Measurements from ENCODE around the gene RFNG. TPM values are rescaled to one million over a fixed set of nuclear protein-coding genes. Genes with fewer than 3 reads are reported as not detected.

RFNG gene
- total RNA-seq, 1 donor from 2014 or later, result 61.4 TPM

GRCh38 chr17:82052638-82053059 is 1.0 kb upstream of the RFNG start:
- Histone ChIP-seq H3K27me3 (no peaks in the 10 kb centered on the region), H3K9me3 (no peaks in the 10 kb centered on the region), H3K4me3 (peak overlapping the region; percentile 72 to 97), H3K36me3 (peaks cover 0 to 57% of the 10 kb centered on the region in 2 donors), H3K4me1 (peaks cover 39% of the 10 kb centered on the region), H3K27ac (peak overlapping the region; percentile 38)
- TF ChIP-seq POLR2A (IDR thresholded peaks at IDR 0.05) (no peak), POLR2AphosphoS5 (IDR thresholded peaks at IDR 0.05; ENCODE audit: insufficient read depth in 1 of 2, low read depth in 1 of 2) (no peak)
- no peak for DNase-seq (ENCODE audit: extremely low spot score in 2 of 2)
- intact Hi-C loops (cut with DNase I), result no loop called here

- peaks cover 0 to 50% of the 10 kb centered on the region in 2 donors for H3K36me3 ChIP-seq
- intact Hi-C loops (cut with DNase I), result no loop called here
These were observed 610 bp downstream of the RFNG start for GRCh38 chr17:82050761-82051641.

GRCh38 chr17:82050152-82050760 is 1.4 kb downstream of the RFNG start:
- no peak for DNase-seq (ENCODE audit: extremely low spot score in 2 of 2)
- TF ChIP-seq CTCF (IDR thresholded peaks at IDR 0.05) (no peak), POLR2A (IDR thresholded peaks at IDR 0.05) (no peak), POLR2AphosphoS5 (IDR thresholded peaks at IDR 0.05; ENCODE audit: insufficient read depth in 1 of 2, low read depth in 1 of 2) (no peak)
- Histone ChIP-seq H3K27me3 (no peaks in the 10 kb centered on the region), H3K4me3 (peak overlapping the region; percentile 72 to 97), H3K36me3 (peaks cover 0 to 43% of the 10 kb centered on the region in 2 donors), H3K4me1 (peaks cover 39% of the 10 kb centered on the region), H3K27ac (no peak overlapping the region), H3K9me3 (no peaks in the 10 kb centered on the region)
- intact Hi-C loops (cut with DNase I), result no loop called here

More at GRCh38 chr17:82050761-82051641, 610 bp downstream of the RFNG start:
- Histone ChIP-seq H3K4me1 (peaks cover 39% of the 10 kb centered on the region), H3K27me3 (no peaks in the 10 kb centered on the region), H3K27ac (peak overlapping the region; percentile 74), H3K9me3 (no peaks in the 10 kb centered on the region), H3K4me3 (peak overlapping the region; percentile 72 to 97)
- DNase-seq (ENCODE audit: extremely low spot score in 2 of 2), result no peak
- TF ChIP-seq POLR2AphosphoS5 (IDR thresholded peaks at IDR 0.05; ENCODE audit: insufficient read depth in 1 of 2, low read depth in 1 of 2) (no peak), POLR2A (IDR thresholded peaks at IDR 0.05) (no peak), CTCF (IDR thresholded peaks at IDR 0.05) (no peak)

GRCh38 chr17:82049521-82049971 is 2.1 kb downstream of the RFNG start:
- no peaks in the 10 kb centered on the region for H3K27me3 ChIP-seq
- intact Hi-C loops (cut with DNase I), result loop anchor here (10.0 kb wide), 1 partner anchor 275 kb away; no protein-coding TSS in a partner anchor
- peaks cover 39% of the 10 kb centered on the region for H3K4me1 ChIP-seq
- TF ChIP-seq POLR2A (IDR thresholded peaks at IDR 0.05) (no peak), CTCF (IDR thresholded peaks at IDR 0.05) (no peak), POLR2AphosphoS5 (IDR thresholded peaks at IDR 0.05; ENCODE audit: insufficient read depth in 1 of 2, low read depth in 1 of 2) (no peak)
- DNase-seq (ENCODE audit: extremely low spot score in 2 of 2), result no peak
- peaks cover 0 to 36% of the 10 kb centered on the region in 2 donors for H3K36me3 ChIP-seq
- no peak overlapping the region for H3K27ac ChIP-seq
- H3K9me3 ChIP-seq, result no peaks in the 10 kb centered on the region
- H3K4me3 ChIP-seq, result no peak overlapping the region

GRCh38 chr17:82049106-82049505 is 2.5 kb downstream of the RFNG start:
- intact Hi-C loops (cut with DNase I), result loop anchor here (10.0 kb wide), 1 partner anchor 276 kb away; no protein-coding TSS in a partner anchor

More at GRCh38 chr17:82049106-82049505, 2.5 kb downstream of the RFNG start:
- Histone ChIP-seq H3K36me3 (peaks cover 0 to 33% of the 10 kb centered on the region in 2 donors), H3K27me3 (no peaks in the 10 kb centered on the region), H3K4me3 (no peak overlapping the region), H3K9me3 (no peaks in the 10 kb centered on the region), H3K27ac (no peak overlapping the region), H3K4me1 (peaks cover 39% of the 10 kb centered on the region)
- DNase-seq (ENCODE audit: extremely low spot score in 2 of 2), result no peak
- TF ChIP-seq POLR2AphosphoS5 (IDR thresholded peaks at IDR 0.05; ENCODE audit: insufficient read depth in 1 of 2, low read depth in 1 of 2) (no peak), POLR2A (IDR thresholded peaks at IDR 0.05) (no peak), CTCF (IDR thresholded peaks at IDR 0.05) (no peak)

All from vagina (tissue), 2 donors.